ENCODE data around the gene ZFYVE1. TPM values are rescaled to one million over a fixed set of nuclear protein-coding genes. Genes with fewer than 3 reads are reported as not detected.

The ZFYVE1 gene
- total RNA-seq, 1 donor from 2014 or later: 30.7 TPM

GRCh38 chr14:72998252-72998903, 28.5 kb downstream of the ZFYVE1 start:
- Mint-ChIP-seq H3K4me3 (ENCODE audit: low read depth) (no peak overlapping the region), H3K4me1 (ENCODE audit: low read depth) (peaks cover 3% of the 10 kb centered on the region), H3K36me3 (ENCODE audit: insufficient read depth) (peaks cover 32% of the 10 kb centered on the region), H3K27ac (no peak overlapping the region), H3K9me3 (ENCODE audit: low read depth) (no peaks in the 10 kb centered on the region), H3K27me3 (no peaks in the 10 kb centered on the region)
- TF ChIP-seq, protein P1, sequence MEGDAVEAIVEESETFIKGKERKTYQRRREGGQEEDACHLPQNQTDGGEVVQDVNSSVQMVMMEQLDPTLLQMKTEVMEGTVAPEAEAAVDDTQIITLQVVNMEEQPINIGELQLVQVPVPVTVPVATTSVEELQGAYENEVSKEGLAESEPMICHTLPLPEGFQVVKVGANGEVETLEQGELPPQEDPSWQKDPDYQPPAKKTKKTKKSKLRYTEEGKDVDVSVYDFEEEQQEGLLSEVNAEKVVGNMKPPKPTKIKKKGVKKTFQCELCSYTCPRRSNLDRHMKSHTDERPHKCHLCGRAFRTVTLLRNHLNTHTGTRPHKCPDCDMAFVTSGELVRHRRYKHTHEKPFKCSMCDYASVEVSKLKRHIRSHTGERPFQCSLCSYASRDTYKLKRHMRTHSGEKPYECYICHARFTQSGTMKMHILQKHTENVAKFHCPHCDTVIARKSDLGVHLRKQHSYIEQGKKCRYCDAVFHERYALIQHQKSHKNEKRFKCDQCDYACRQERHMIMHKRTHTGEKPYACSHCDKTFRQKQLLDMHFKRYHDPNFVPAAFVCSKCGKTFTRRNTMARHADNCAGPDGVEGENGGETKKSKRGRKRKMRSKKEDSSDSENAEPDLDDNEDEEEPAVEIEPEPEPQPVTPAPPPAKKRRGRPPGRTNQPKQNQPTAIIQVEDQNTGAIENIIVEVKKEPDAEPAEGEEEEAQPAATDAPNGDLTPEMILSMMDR (IDR thresholded peaks at IDR 0.05; ENCODE audit: unreplicated experiment): no peak
- no peak for DNase-seq (ENCODE audit: low spot score, unreplicated experiment)

GRCh38 chr14:72996916-72997315, 30.0 kb downstream of the ZFYVE1 start:
- DNase-seq (ENCODE audit: low spot score, unreplicated experiment): no peak
- H3K4me1 Mint-ChIP-seq (ENCODE audit: low read depth): peaks cover 3% of the 10 kb centered on the region
- no peak overlapping the region for H3K4me3 Mint-ChIP-seq (ENCODE audit: low read depth)
- H3K27ac Mint-ChIP-seq: no peak overlapping the region
- peaks cover 37% of the 10 kb centered on the region for H3K36me3 Mint-ChIP-seq (ENCODE audit: insufficient read depth)
- no peaks in the 10 kb centered on the region for H3K9me3 Mint-ChIP-seq (ENCODE audit: low read depth)
- TF ChIP-seq, protein P1 (IDR thresholded peaks at IDR 0.05; ENCODE audit: unreplicated experiment): no peak
- H3K27me3 Mint-ChIP-seq: no peaks in the 10 kb centered on the region

GRCh38 chr14:72990171-72990570, 36.7 kb downstream of the ZFYVE1 start:
- Mint-ChIP-seq H3K4me1 (ENCODE audit: low read depth) (no peaks in the 10 kb centered on the region), H3K36me3 (ENCODE audit: insufficient read depth) (peaks cover 17% of the 10 kb centered on the region), H3K27me3 (no peaks in the 10 kb centered on the region), H3K4me3 (ENCODE audit: low read depth) (no peak overlapping the region), H3K27ac (no peak overlapping the region), H3K9me3 (ENCODE audit: low read depth) (no peaks in the 10 kb centered on the region)
- DNase-seq (ENCODE audit: low spot score, unreplicated experiment): no peak
- TF ChIP-seq, protein P1 (IDR thresholded peaks at IDR 0.05; ENCODE audit: unreplicated experiment): no peak

DNA sequence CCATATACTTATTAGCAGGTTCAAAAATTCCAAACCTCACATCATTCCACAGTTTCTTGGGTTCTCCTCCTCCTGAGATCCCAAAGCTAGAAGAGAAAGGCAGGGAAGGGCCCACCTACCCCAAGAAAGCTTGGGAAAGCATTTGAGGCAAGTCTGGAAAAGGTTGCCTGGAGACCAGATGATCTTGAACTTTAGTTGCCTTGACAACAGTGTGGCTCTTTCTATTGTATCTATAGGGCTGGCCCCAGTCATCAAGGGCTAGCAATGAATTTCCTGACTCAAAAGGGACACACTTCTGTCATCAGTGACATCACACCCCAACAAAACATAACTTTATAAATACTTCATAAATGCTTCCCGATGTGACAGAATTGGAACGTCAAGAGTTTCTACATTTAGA, 40.0 kb downstream of the ZFYVE1 start:
- DNase-seq (ENCODE audit: low spot score, unreplicated experiment): no peak
- Mint-ChIP-seq H3K27ac (no peak overlapping the region), H3K36me3 (ENCODE audit: insufficient read depth) (peaks cover 26% of the 10 kb centered on the region), H3K4me1 (ENCODE audit: low read depth) (peaks cover 7% of the 10 kb centered on the region), H3K4me3 (ENCODE audit: low read depth) (no peak overlapping the region), H3K9me3 (ENCODE audit: low read depth) (no peaks in the 10 kb centered on the region), H3K27me3 (no peaks in the 10 kb centered on the region)
- TF ChIP-seq, protein P1 (IDR thresholded peaks at IDR 0.05; ENCODE audit: unreplicated experiment): no peak

GRCh38 chr14:72986214-72986613, 40.7 kb downstream of the ZFYVE1 start:
- no peak for DNase-seq (ENCODE audit: low spot score, unreplicated experiment)
- TF ChIP-seq, protein P1 (IDR thresholded peaks at IDR 0.05; ENCODE audit: unreplicated experiment): no peak
- no peak overlapping the region for H3K4me3 Mint-ChIP-seq (ENCODE audit: low read depth)
- H3K27ac Mint-ChIP-seq: no peak overlapping the region
- H3K9me3 Mint-ChIP-seq (ENCODE audit: low read depth): no peaks in the 10 kb centered on the region
- peaks cover 28% of the 10 kb centered on the region for H3K36me3 Mint-ChIP-seq (ENCODE audit: insufficient read depth)
- H3K27me3 Mint-ChIP-seq: no peaks in the 10 kb centered on the region
- peaks cover 9% of the 10 kb centered on the region for H3K4me1 Mint-ChIP-seq (ENCODE audit: low read depth)

Data from progenitor cell of endocrine pancreas (in vitro differentiated cells).